ENCODE measurements around the gene CEACAM8. TPM values are rescaled to one million over a fixed set of nuclear protein-coding genes. Genes with fewer than 3 reads are reported as not detected.

Gene CEACAM8
- total and polyA plus RNA-seq, 2 donors (not counting 3 experiments of a cell fraction or from before 2014, with no cell fraction given) = not detected

GRCh38 chr19:42634409-42635232, 39.9 kb upstream of the CEACAM8 start:
- Histone ChIP-seq H3K79me2 (ENCODE audit: control insufficient read depth, insufficient read depth, low read length) (no peaks in the 10 kb centered on the region), H3K27ac (ENCODE audit: insufficient read depth, low read depth, low read length) (no peak overlapping the region), H2AFZ (ENCODE audit: low read depth, low read length) (no peak overlapping the region), H3K27me3 (ENCODE audit: control insufficient read depth in 2 of 2, insufficient read depth in 2 of 2, low read length in 2 of 2) (no peaks in the 10 kb centered on the region), H3K4me3 (replicated peaks in 1 of 3; ENCODE audit: insufficient read depth in 1 of 3, low read depth in 1 of 3, low read length in 3 of 3) (no peak overlapping the region), H3K9me1 (replicated peaks; ENCODE audit: control insufficient read depth, extremely low read depth, insufficient read depth, low read length) (no peaks in the 10 kb centered on the region), H3K4me1 (ENCODE audit: control insufficient read depth, extremely low read depth, insufficient read depth, low read length) (no peaks in the 10 kb centered on the region), H3K9ac (replicated peaks; ENCODE audit: extremely low read depth, insufficient read depth, low read length) (no peak overlapping the region), H3K4me2 (ENCODE audit: insufficient read depth, low read length) (no peak overlapping the region), H4K20me1 (replicated peaks; ENCODE audit: control insufficient read depth, extremely low read depth, insufficient read depth, low read length) (no peaks in the 10 kb centered on the region), H3K9me3 (replicated peaks; ENCODE audit: control insufficient read depth, insufficient read depth, low read length) (no peaks in the 10 kb centered on the region), H3K36me3 (ENCODE audit: control insufficient read depth in 2 of 2, extremely low read depth in 1 of 2, insufficient read depth in 2 of 2, low read length in 2 of 2) (no peaks in the 10 kb centered on the region)
- TF ChIP-seq MYC (IDR thresholded peaks at IDR 0.05; ENCODE audit: low read depth, low read length) (no peak), EZH2 (IDR thresholded peaks at IDR 0.05; ENCODE audit: borderline replicate concordance, low read depth, low read length, severe bottlenecking) (no peak), CTCF (IDR thresholded peaks at IDR 0.05; ENCODE audit: extremely low read depth in 1 of 2, insufficient read depth in 1 of 2, low read depth in 1 of 2, low read length in 2 of 2) (peak; percentile 43 to 49), POLR2AphosphoS5 (IDR thresholded peaks at IDR 0.05; ENCODE audit: insufficient read depth, low read depth, low read length) (no peak)
- dilution Hi-C loops (cut with MboI; ENCODE audit: extremely low pct_ligation_motif_present, low sequenced_read_pairs) (no loop called here), intact Hi-C loops (cut with micrococcal nuclease) (no loop called here)
- CTCF ChIA-PET = interaction anchor here (0.8 to 1.5 kb wide), 5 partner anchors 11 to 791 kb away, joined by 3 to 5 read pairs (median 4); no protein-coding TSS in a partner anchor
- BruUV-seq (replicated peaks) = no TSS peak
- DNase-seq (ENCODE audit: low read depth, low spot score) (peak; percentile 2), FAIRE-seq (peak; percentile 37)
- POLR2A ChIA-PET = no interaction called here

- Histone ChIP-seq H3K27me3 (ENCODE audit: control insufficient read depth in 2 of 2, insufficient read depth in 2 of 2, low read length in 2 of 2) (no peaks in the 10 kb centered on the region), H3K4me1 (ENCODE audit: control insufficient read depth, extremely low read depth, insufficient read depth, low read length) (no peaks in the 10 kb centered on the region), H3K36me3 (ENCODE audit: control insufficient read depth in 2 of 2, extremely low read depth in 1 of 2, insufficient read depth in 2 of 2, low read length in 2 of 2) (no peaks in the 10 kb centered on the region), H3K9me1 (replicated peaks; ENCODE audit: control insufficient read depth, extremely low read depth, insufficient read depth, low read length) (no peaks in the 10 kb centered on the region), H4K20me1 (replicated peaks; ENCODE audit: control insufficient read depth, extremely low read depth, insufficient read depth, low read length) (no peaks in the 10 kb centered on the region), H3K27ac (ENCODE audit: insufficient read depth, low read depth, low read length) (no peak overlapping the region), H3K4me3 (replicated peaks in 1 of 3; ENCODE audit: insufficient read depth in 1 of 3, low read depth in 1 of 3, low read length in 3 of 3) (no peak overlapping the region), H3K4me2 (ENCODE audit: insufficient read depth, low read length) (no peak overlapping the region), H3K79me2 (ENCODE audit: control insufficient read depth, insufficient read depth, low read length) (no peaks in the 10 kb centered on the region), H3K9ac (replicated peaks; ENCODE audit: extremely low read depth, insufficient read depth, low read length) (no peak overlapping the region), H2AFZ (ENCODE audit: low read depth, low read length) (no peak overlapping the region), H3K9me3 (replicated peaks; ENCODE audit: control insufficient read depth, insufficient read depth, low read length) (no peaks in the 10 kb centered on the region)
- dilution Hi-C loops (cut with MboI; ENCODE audit: extremely low pct_ligation_motif_present, low sequenced_read_pairs) (no loop called here), intact Hi-C loops (cut with micrococcal nuclease) (no loop called here)
- FAIRE-seq (no peak), DNase-seq (ENCODE audit: low read depth, low spot score) (no peak)
- BruUV-seq (replicated peaks) = no TSS peak
- TF ChIP-seq GATA2 (IDR thresholded peaks at IDR 0.05; ENCODE audit: insufficient read depth, insufficient read length, low read depth, low read length) (no peak), EZH2 (IDR thresholded peaks at IDR 0.05; ENCODE audit: borderline replicate concordance, low read depth, low read length, severe bottlenecking) (no peak), MYC (IDR thresholded peaks at IDR 0.05; ENCODE audit: low read depth, low read length) (no peak), POLR2AphosphoS5 (IDR thresholded peaks at IDR 0.05; ENCODE audit: insufficient read depth, low read depth, low read length) (no peak), POLR2A (IDR thresholded peaks at IDR 0.05; ENCODE audit: low read depth, low read length) (no peak), FOS (IDR thresholded peaks at IDR 0.05; ENCODE audit: borderline replicate concordance, insufficient read depth, low read length) (no peak), CTCF (IDR thresholded peaks at IDR 0.05; ENCODE audit: extremely low read depth in 1 of 2, insufficient read depth in 1 of 2, low read depth in 1 of 2, low read length in 2 of 2) (no peak), JUN (IDR thresholded peaks at IDR 0.05; ENCODE audit: borderline replicate concordance, insufficient read depth, insufficient read length, low read depth) (no peak)
- ChIA-PET CTCF (no interaction called here), POLR2A (no interaction called here)
These were observed 34.5 kb upstream of the CEACAM8 start for GRCh38 chr19:42629191-42629590.

Data from endothelial cell of umbilical vein (primary cell).